SKM-1 treated with dmso at 0.1 percent for 144 hours (cell line): ENCODE results near the gene EXOC6B.

ENCODE experiments used
- DNase-seq: peaks from one replicate; lab custom pipeline; 2025; ENCODE audit not compliant: unreplicated experiment; lab: John Stamatoyannopoulos, UW

Gene EXOC6B

DNA sequence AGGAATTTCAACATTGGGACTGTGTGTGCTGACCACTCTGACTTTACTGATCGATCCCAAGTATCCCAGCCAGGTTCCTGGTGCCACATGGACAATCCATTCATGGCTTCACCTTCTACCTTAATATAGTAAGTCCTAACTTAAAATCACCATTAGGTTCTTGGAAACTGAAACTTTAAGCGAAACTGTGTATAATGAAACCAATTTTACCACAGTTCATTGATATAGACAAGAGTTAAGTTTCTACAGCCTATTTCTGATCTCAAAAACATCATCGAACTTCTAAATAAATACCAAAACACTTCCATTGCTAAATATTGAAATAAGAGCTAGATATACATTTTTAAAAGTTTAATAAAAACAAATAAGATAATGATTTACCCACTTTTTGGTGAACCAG, 4.4 kb upstream of the EXOC6B start:
- DNase-seq: no peak

GRCh38 chr2:72828840-72829507, 3.1 kb upstream of the EXOC6B start:
- no peak for DNase-seq

GRCh38 chr2:72827966-72828646, 2.3 kb upstream of the EXOC6B start:
- no peak for DNase-seq

GRCh38 chr2:72827487-72827886, 1.7 kb upstream of the EXOC6B start:
- DNase-seq: no peak

DNA sequence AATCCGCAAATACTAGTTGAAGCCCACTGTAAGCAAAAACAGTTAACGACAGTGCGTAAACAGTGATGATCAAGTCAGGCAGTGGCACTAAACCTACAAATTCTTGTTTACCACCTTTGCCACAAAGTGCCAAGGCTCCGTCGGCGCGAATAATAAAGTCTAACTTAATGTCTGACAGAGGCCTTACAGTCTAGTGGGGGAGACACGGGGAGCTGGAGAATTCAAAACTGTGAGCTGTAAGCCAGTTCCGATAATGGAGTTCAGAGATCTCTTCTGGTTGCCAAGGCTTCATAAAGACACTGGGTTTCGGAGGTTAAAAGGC, 284 bp upstream of the EXOC6B start:
- DNase-seq: no peak

DNA sequence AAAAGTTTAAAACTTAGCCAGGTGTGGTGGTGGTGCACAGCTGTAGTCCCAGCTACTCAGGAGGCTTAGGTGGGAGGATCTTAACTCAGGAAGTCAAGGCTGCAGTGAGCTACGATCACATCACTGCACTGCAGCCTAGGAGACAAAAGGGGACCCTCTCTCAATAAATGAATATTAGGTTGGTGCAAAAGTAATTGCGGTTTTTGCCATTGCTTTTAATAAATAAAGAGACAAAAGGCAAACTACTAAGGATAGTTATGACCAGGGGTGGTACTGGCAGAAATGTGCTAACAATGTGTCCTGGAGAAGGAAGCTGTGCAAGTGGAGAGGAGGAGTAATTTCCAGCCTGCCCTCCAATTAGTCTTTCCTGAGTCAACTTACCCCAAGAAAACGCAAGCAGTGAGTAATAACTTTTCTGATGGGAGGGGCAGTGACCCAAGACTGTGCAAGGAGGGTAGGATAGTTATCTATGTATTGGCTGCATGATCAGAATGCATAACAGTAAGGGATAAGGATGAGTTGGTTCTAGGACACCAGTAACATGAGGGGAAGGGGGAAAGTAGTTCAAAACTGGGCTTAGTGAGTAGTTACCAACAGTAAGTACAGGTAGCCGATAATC, 1.5 kb downstream of the EXOC6B start:
- DNase-seq: no peak

GRCh38 chr2:72822794-72823193, 3.0 kb downstream of the EXOC6B start:
- no peak for DNase-seq

DNA sequence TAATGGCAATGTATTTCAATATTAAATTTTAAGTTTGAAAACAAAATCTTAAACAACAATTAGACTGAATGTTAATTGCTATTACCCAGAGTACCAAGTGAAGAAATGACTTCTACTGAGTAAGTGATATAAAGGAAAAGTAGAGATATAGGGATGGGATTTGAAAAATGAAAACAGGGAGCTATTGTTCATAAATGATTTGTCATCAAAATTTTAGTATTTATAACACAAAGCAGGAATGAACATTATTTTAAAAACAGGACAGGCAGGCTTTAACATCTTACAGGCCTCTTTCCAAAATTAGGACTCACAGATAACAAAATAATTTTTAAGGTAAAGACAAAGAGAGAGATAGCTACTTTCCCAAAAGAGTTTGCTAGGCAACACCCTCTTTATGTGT, 3.9 kb downstream of the EXOC6B start:
- no peak for DNase-seq

GRCh38 chr2:72821118-72821517, 4.7 kb downstream of the EXOC6B start:
- no peak for DNase-seq

DNA sequence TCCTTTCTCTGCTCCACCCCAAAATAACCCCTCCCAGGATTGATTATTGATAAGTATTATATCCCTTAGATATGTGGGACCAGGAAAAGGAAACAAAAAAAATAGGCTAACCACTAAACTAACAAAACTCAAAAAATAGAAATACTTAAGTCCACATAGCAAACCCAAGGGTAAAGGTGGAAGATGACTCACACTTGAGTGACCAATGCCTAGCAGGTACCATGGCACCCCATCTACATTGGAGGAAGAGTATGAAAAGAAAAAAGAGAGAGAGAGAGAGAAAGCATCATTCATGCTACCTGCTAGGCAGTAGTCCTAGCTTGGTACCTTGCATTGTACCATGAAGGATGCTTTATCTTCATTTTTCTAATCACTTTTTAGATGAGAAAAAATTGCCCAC, 6.3 kb downstream of the EXOC6B start:
- no peak for DNase-seq

- no peak for DNase-seq
These were observed 10.1 kb downstream of the EXOC6B start for GRCh38 chr2:72815655-72816278.

DNA sequence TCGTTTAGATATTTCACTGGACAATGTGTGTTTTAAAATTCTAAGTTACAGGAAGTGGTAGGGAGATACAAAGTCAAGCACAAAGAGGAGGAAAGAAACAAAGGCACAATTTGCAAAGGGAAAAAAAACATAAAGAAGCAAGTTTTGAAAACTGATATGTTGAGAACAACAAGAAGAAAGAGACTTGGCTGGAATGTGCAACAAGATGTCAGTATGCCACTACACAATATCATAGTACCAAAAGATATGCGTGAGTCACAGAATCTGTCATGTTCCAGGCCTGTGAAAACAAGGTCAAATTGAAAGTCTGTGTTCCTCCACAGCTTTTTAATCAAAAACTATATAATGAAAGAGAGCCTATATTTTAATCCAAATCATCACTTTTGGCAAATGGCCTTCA, 12.0 kb downstream of the EXOC6B start:
- no peak for DNase-seq

DNA sequence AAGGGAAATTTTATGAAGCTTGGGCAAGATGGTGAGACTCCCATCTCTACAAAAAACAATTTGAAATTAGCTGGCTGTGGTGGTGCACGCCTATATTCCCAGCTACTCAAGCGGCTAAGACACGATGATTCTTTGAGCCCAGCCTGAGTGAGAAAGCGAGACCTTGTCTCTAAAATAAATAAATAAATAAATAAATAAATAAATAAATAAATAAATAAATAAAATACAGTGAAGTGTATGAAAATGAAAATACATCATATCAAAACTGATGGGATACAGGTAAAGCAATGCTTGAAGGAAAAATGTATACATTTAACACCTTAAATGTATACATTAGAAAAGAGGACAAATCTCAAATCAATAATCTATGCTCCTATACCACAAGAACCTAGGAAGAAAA, 15.7 kb downstream of the EXOC6B start:
- DNase-seq: no peak

- no peak for DNase-seq
These were observed 16.7 kb downstream of the EXOC6B start for GRCh38 chr2:72809095-72809494.

GRCh38 chr2:72806280-72806945, 19.4 kb downstream of the EXOC6B start:
- DNase-seq: no peak

DNA sequence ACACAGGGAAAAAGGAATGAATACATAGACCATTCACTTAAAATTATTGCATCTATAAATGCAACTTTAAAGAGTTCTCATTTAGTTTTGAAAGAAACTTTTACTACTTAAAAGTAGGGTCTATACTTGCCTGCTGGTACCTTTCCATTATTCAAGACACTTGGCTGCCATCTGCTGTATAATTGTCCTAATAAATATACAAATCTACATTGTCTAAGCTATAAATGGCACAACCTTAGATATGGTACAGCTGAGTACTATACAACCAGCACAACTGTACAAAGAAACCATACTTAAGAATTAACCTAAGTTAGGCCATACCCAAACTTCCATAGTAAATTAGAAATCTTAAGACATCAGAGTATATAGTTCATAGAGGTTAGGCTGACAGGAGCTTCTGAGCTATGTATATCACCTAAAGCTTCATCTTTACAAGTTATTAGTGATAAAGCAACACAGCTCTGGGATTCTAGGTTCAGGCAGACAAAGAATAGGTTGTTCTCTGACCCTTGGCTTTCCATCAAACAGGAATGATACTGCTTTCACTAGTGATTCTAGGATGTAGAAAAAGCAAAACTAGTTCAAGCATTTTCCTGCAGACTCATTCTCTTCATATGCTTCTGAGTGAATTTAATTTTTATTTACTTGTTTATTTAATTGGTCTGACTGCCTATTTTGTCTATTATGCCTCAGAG, 22.1 kb downstream of the EXOC6B start:
- no peak for DNase-seq

DNA sequence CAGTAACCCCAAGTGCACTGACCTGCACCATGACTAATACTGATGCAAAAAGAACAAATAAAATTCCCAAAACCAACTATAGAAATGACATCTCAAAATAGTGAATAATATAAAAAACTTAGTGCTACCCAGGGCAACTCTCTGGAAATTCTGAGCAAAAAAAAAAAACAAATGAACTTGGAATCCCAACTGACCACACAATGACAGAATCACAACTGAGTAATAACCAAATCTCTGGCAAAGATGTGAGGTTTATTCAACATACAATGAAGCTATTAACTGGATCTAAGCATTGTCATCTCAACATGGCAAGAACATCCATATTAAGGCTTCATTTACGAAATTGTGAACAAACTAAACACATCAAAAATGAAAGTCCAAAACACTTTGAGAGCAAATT, 22.7 kb downstream of the EXOC6B start:
- no peak for DNase-seq

- DNase-seq: no peak
These were observed 25.3 kb downstream of the EXOC6B start for GRCh38 chr2:72800492-72800891.

GRCh38 chr2:72797740-72798139, 28.1 kb downstream of the EXOC6B start:
- no peak for DNase-seq

DNA sequence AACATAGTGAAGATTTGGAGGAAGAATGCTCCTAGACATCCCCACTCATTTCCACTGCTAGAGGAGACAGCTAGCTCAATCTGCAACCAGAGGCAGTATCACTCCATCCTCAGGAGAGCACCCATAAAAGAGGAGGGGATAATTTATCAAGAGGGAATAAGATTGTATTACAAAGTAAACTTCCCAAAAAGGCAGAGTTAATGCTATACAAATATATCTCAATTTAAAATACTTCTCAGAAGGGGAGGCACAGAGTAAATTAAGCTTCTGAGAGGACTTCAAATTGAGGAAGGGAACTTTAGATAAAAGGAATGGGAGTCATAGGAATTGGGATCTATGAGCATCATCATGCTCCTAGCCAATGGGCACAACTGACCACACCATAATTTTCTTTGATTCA, 29.1 kb downstream of the EXOC6B start:
- DNase-seq: no peak

DNA sequence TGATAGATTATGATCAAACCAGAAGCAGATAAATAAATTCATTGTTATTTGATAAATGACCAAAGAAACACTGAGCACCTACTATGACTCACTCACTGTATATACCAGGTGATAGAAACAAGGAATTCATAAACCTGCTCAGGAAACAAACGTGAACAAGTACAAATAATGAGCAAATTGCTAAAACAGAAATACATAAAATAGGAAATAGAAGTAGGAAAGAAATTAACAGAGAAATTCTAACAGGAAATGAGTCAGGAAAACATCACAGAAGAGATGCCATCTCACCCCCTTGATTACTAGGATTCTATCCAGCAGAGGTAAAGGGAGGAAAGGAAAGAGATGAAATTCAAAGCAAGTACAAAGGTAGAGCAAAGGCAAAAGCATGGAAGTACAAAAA, 31.3 kb downstream of the EXOC6B start:
- no peak for DNase-seq
